Activated CD8-positive, alpha-beta memory T cell treated with anti-CD3 and anti-CD28 coated beads, Interleukin-2, amount 50 U/mL, for 1 hour (primary cell): ENCODE measurements around the gene STC2.
"Not testable (repeated sequence)": the region's sequence is repeated elsewhere in the genome, so short reads cannot be mapped to it uniquely, and the experiment has no call there.

ENCODE experiments used
- DNase-seq: peaks from one replicate; pipeline ENCODE4 v3.0.0-alpha.2; 2020; ENCODE audit errors: extremely low read depth

Gene STC2, protein sequence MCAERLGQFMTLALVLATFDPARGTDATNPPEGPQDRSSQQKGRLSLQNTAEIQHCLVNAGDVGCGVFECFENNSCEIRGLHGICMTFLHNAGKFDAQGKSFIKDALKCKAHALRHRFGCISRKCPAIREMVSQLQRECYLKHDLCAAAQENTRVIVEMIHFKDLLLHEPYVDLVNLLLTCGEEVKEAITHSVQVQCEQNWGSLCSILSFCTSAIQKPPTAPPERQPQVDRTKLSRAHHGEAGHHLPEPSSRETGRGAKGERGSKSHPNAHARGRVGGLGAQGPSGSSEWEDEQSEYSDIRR

GRCh38 chr5:173327948-173328843 is at the start of gene STC2:
Gene STC2 (minus strand): TSS chr5:173328414. CDS start chr5:173328193, 221 bp downstream.
- DNase-seq, result no peak

DNA sequence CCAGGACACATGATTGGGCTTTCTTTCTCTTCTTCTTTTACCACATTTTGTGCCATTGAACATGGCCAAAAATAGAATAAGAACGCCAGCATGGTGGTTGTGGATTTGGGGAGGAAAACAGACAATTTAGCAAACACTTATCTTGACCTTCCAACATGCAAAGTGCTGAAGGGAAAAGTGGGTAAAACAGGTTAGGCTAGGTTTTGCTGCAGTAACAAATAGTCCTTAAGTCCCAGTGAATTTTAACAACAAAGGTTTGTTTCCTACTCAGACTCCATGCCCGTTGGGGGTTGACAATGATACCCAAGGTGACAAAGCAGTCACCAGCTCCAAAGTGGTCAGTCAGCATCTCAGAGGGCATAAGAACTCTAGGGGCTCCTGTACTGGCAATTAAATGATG is 43.2 kb upstream of the STC2 start:
- DNase-seq, result no peak

- not testable (repeated sequence) for DNase-seq
Observed at GRCh38 chr5:173363406-173363805, 35.2 kb upstream of the STC2 start.

DNA sequence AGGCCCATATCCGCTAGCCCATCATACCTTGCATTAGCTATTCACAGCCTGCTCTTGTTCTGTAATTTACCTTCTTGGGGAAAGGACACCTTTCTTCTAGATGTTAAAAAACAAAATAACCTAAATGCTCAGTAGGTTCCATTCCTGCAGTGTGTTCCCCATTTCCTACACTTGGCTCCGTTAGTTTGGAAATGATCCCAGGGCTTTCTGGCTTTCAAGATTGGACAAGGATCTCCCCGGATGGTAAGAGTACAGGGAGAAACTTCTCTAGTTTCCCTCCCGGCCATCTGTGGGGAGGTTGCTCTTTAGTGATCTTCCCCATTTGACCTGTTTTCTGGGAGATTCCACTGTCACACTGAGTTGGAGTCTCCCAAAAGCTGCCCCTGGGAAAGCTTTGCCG is 27.3 kb upstream of the STC2 start:
- DNase-seq, result no peak

DNA sequence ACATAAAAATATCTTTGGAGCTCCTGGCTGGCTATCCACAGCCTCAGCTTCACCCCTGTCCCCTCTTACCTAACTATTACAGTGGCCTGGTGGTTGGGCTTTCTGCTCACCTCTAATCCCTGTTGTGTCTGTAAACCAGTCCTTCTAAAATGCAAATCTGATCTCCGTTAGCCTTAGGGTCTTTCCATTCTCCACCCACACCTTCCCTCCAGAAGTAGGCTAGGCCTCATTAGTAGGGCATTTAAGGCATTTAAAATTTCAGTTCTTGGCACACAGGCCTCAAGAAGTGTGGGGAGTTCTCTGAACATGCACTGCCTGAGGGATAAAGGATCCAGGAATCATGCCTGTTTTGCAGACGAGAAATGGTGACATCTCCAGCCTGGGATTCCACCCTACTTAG is 26.4 kb upstream of the STC2 start:
- no peak for DNase-seq

- DNase-seq, result no peak
Observed at GRCh38 chr5:173352366-173353349, 24.4 kb upstream of the STC2 start.

- DNase-seq, result no peak
Observed at GRCh38 chr5:173342813-173343755, 14.9 kb upstream of the STC2 start.

- DNase-seq, result no peak
Observed at GRCh38 chr5:173341961-173342430, 13.8 kb upstream of the STC2 start.

- DNase-seq, result no peak
Observed at GRCh38 chr5:173340984-173341383, 12.8 kb upstream of the STC2 start.

GRCh38 chr5:173340451-173340850 is 12.2 kb upstream of the STC2 start:
- no peak for DNase-seq

DNA sequence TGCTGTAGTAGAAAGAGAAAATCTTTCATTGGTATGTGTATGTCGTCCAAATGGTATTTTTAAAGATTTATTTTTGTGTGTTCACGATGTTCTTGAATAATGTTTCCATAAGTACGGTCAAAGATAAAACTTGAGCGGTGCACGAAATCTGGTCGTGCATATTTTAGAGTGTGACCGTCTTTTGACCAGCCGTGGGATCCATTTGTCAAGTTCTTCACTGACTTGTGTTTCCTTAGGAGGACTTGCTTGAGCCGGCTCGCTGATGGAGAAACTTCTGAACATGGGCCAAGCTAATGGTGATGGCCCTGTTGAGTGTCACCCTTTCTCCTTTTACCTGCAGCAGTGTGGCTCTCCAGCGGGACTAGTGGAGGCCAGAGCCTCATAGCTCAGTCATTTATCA is 11.1 kb upstream of the STC2 start:
- DNase-seq, result no peak

- DNase-seq, result no peak
Observed at GRCh38 chr5:173338380-173339015, 10.3 kb upstream of the STC2 start.

- no peak for DNase-seq
Observed at GRCh38 chr5:173334808-173335207, 6.6 kb upstream of the STC2 start.

GRCh38 chr5:173333925-173334661 is 5.9 kb upstream of the STC2 start:
- no peak for DNase-seq

- DNase-seq, result no peak
Observed at GRCh38 chr5:173331956-173332479, 3.8 kb upstream of the STC2 start.

DNA sequence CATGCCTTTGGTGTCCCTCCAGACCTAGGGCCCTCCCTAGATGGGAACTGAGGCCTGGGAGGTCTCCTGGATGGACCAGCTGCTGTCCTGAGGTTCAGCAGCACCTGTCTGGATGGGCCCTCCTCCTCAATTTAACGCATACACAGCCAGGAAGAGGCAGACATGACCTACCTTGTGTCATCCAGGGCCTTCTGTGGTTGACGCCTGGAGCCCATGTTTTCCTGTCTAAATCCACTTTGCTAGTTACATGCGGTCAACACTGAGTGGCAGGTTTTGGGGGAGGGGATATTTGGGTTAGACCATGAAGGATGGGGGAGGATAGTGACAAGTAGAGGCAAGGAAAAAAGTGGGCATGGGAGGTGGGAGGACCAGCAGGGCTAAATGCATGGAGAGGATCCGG is 3.1 kb upstream of the STC2 start:
- DNase-seq, result no peak

GRCh38 chr5:173330338-173331206 is 2.4 kb upstream of the STC2 start:
- no peak for DNase-seq
